GM18867 (cell line): Measurements from ENCODE around the gene FRMPD2.
"Not testable (repeated sequence)": the region's sequence is repeated elsewhere in the genome, so short reads cannot be mapped to it uniquely, and the experiment has no call there.

Experiments used
- ATAC-seq: cut with Tn5 transposase; IDR thresholded peaks from one replicate; pipeline ENCODE4 v1.9.1; 2021; ENCODE audit warnings: mild to moderate bottlenecking, moderate library complexity; ENCODE audit not compliant: unreplicated experiment

The FRMPD2 gene

DNA sequence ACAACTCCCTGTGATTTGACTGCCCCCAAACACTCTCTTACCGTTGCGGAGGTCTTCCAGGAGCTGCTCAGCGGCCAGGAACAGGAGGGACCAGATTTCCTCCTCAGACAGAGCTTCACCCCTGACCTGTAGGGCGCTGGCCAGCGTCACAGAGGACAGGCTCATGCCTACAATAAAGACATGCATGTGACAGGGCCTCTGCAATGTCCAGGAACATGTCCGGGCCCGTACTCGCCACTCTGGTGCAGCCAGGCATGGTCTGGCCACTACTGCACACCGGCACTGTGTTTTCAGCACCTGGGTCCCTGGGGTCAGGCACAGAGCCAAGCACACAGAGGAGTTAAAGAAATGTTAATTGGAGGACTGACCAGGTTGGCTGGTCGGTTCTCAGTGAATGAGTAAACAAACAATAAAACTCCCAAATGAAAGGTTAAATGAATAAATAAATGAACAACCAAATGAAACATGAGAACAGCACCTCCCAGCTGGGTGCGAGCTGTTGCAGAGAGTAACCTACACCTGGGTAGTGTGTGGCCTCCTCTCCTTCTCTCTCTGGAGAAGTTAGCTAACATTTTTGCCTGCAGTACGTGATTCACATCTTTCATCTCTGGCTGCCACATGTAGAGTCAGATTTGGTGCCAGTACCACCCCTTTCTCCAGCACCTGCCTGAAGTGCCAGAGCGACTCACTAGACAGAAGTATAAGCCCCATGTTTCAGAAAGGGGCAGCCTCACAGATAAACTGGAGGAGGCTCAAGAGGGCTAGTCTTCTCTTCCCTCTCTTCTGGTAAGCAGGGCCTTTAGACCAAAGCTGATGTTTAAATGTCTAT lies 22.8 kb downstream of the FRMPD2 start:
- no peak for ATAC-seq

DNA sequence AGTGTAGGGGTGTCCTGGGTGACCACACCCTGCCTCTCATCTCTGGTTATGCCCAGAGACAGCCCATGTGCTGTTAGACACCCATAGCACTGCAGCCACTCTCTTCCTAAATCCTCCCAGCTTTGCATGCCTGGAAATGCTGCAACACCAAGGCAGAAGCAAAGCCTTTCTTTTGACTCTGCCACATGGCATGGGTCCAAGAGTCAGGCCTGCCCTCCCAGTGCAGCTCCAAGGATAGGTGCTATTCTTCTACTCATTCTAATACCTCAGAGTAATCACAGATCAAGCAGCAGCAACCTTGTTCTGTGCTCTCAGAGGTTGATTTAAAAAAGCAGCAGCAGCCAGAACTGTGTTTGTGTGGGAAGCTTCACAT lies 23.4 kb downstream of the FRMPD2 start:
- ATAC-seq, result no peak

DNA sequence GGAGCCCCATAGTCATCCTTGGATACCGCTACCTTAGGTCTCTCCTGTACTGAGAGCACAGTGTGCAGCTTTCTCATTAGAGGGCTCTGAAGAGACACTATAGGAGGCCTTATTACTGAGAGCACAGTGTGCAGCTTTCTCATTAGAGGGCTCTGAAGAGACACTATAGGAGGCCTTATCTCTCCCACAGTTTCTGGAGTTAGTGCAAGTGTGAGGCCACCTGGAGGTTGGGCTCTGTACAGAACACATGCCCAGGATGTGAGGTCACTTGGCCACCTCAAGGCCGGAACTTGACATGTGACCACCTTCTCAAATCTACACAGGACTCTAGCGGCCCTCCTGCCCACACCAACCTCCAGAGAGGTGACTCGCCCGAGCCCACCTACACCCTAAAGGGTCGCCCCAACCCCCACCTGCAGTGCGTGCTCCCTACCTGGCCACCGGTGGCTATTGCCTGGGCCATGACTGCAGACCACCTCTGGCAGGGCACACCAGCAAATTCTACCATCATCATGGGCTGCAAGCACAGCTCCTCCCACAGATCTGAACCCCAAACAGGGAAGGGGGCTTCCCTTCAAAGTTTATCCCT lies 24.6 kb downstream of the FRMPD2 start:
- no peak for ATAC-seq

DNA sequence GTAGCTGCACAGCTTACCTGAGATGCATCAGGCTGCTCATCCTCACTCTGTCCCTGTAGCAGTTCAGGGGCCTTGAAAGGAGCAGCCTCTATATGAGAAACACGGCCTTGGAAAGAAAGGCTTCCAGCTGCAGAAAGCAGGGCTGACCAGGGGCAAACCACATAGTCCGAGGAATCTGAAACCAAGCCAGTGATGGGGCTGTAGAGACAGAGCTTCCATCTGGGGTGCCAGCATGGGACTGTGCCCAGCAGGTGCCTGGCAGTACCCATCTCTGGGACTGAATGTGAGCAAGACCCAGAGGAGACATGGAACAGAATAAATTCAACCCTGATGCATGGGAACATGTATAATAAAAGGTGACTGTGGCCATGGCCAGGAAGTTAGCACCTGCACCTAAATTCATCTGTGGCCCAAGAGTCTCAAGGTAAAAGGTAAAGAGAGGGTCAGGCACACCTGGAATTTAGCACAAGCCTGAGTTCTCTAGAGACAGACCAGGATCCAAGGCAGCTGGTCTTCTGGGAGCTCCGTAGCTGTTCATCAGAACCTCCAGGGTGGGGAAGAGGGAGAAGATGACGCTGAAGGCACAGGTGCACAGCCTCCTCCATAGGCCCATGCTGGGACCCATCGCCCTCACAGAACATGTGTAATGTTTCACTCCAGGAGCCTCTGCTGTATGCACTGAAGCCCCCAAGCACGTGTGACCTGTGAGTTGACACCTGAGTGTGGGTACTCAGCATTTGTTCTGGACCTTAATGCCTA lies 25.3 kb downstream of the FRMPD2 start:
- no peak for ATAC-seq

DNA sequence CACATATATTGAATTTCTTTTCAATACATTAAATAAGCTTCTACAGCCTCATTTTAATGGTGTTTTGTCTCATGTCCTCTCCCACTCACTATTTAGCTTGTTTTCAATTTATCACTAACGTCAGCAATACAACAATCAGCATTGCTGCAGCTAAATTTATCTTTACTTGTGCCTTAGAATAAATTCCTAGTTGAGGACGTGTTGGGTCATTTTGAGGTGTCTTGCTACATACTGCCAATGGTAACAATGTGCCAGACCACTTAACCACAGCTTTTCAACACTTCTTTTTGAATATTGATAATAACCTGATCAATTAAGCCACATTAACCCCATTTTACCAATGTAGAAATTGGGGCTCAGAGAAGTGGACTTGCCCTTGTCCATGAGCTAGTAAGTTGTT lies 26.0 kb downstream of the FRMPD2 start:
- no peak for ATAC-seq

DNA sequence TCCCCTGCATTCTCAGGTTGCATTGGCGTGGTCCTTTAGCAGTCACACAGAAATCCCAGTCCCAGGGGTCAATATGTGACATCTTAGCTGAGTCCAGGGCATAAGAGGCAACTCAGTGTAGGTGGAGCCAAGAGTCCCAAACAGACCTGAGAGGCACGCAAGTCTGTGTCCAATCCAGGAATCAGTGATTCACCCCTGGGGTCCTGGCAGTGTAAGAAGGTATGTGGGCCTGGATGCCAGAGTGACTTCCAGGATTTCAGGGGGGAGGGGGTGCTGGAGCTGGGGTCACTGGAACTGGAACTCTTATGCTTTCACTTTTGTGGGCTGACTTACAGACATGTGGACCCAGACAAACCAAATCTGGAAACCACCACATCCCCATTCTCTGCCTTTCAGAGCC lies 26.8 kb downstream of the FRMPD2 start:
- no peak for ATAC-seq

DNA sequence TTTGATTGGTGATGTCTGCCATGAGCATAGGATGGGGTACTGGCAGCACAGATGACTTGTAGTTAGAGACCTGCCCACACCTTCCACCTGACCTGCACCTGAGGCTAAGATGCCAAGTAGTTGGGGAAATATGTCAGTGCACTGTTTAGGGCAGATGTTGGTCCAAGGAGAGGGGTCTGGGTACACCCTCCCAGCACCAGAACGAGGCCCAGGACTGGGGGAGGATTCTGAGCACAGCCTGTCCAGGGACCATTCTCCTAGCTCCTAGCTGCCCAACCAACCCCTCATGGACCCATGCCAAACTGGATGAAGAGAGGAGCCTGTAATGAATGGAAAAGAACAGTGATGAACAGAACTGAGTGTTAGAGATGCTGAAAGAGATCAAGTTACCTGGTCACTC lies 28.0 kb downstream of the FRMPD2 start:
- no peak for ATAC-seq

DNA sequence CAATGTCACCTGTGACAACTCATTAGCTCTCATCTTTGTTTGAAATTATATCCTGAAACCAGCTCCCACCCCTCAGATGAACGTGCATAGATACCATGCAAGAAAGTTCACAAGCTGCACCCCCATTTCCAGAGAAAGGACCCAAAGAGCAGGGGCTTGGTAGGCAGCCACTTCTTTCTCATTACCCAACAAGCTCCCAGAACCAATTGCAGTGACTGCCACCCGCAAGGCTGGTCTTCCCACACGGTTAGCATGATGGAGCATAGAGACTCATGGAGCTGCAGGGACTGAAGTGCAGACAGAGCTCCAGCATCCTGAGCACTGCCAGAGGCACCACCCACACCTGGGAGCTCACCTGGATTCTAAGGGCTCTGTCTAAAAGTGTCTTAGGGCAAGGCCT lies 28.5 kb downstream of the FRMPD2 start:
- no peak for ATAC-seq

DNA sequence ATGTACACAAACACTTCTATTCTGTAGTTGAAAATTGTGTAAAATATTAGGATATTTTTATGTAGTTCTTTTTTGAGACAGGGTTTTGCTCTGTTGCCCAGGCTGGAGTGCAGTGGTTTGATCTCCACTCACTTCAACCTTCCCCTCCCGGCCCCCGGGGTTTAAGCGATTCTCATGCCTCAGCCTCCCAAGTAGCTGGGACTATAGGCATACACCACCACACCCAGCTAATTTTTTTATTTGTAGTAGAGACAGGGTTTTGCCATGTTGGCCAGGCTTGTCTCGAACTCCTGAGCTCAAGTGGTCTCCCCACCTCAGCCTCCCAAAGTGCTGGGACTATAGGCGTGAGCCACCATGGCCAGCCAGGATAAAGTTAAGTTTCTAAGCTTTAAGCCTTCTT lies 30.6 kb downstream of the FRMPD2 start:
- ATAC-seq, result not testable (repeated sequence)

DNA sequence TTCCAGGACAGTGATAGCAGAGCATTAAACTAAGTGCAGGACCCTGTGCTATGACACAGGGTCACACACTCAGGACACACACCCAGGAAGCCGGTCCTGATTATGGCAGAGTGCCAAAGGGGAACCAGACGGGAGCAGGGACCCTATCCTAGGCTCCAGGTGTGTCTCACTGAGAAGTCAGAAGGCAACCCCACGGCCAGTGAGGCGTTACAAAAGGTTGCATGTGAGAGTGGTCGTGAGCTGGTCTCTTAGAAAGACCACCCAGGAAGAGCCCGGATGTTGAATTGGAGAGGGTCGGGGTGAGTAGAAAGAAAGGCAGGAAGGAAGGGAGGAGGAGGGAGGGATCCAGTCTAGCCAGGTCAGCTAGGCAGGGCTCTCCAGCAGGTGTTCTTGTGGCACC lies 31.0 kb downstream of the FRMPD2 start:
- ATAC-seq, result no peak

DNA sequence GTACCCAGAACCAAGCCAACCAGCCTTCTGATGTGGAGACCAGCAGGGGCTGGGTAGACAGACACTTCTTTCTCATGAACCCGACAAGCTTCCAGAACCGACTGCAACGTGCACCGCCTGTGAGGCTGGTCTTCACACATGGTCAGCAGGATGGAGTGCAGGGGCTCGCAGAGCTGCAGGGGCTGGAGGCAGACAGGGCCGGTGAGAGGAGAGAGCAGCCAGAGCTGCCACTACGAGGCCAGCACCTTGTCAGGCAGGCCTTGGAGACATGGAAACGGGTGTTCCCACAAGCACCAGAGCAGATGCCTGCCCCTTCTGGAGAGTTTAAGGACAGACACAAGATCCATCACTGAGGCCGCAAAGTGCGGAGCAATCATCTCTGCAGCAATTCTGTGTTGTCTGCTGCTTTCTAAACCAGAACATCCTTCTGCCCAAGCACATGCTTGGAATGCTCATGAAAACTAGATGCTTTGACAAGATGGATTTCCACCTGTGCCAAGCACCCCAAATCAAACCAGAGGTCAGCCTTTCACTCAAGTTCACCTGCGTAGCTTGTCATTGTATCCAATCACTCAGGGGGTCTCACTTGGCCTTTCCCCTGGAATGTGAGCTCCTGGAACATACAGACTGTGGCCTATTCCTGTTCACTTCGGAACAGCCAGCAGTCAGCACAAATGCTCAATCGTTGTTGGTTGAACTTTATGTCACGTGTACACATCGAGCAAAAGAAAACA lies 32.2 kb downstream of the FRMPD2 start:
- ATAC-seq, result no peak

DNA sequence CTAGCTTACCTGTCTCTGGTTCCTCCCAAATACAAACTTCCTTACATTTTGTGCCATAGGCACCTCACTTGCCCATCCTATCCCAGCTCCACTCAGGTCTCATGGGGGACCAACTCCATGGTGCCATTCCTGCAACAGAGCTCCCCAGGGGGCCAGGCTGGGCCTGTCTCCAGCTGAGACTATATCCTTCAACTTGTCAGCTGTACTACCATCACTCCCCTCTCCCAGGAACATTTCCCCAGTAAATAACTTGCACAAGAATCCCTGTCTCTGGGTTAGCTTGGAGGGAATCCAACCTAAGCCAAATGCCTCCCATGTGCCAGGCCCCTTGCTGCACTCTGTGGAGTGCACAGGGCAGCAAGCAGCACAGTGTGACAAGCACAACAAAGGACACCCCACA lies 33.2 kb downstream of the FRMPD2 start:
- ATAC-seq, result no peak

DNA sequence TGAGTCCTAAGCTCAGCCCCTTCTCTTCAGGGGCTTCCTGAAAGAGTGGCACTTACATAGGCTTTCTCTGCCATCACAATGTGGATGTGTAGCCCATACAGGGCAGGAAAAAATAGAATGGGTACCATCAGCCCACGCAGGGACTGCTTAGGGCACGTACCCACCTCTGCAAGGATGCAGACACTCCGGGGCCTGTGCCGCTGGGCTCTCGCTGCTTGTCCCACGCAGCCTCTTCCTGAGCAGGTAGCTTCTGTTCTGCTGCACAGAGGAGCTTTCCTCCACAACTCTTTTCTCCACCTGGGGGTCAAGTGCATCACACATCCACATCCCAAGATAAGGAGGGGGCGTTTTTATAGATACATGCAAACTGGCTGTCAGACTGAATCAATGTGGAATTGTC lies 34.3 kb downstream of the FRMPD2 start:
- ATAC-seq, result no peak

DNA sequence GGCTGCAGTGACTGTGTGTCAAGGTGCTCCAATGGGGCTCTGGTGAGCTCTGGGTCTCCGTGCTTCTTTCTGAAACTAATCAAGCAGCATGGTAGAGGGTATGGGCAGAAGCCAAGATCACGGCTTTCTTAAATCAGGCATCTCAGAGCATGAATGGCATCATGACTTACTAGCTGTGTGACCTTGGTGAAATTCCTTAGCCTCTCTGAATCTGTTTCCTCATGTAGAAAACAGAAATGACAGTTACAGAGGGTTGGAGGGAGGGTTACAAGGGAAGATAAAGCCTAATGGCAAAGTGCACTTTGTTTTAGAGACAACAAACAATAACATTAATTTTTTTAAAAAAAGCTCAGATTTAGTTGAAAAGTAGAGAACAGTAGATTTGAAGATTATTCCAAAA lies 34.9 kb downstream of the FRMPD2 start:
- ATAC-seq, result no peak

DNA sequence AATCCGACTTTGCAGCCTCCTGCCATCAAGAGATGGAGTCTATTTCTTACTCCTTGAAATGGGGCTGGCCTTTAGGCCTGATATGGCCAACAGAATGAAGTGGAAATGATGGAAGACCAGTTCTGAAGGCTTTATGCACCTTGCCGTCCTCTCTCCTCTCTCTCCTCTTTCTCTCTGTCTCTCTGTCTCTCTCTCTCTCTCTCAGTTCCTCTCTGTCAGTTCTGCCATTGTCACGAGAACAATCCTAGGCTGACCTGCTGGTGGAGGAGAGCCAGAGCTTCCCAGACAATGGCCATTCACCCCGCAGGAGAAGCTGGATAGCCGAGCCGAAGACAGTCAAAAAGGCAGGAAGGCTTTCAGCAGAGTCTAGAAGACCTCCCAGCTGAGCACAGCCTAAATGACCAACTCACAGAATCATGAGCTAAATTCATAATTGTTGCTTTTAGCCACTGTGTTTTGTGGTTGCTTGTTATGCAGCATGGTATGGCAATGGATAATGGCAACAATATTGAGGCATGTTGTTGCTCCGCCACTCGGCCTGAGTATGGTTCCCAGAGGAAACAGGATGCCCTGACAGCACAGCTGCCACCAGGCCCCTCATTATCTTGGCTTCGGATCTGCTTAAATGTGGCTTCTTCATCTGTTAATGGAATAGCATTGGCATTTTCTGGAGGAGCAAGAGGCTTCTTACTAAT lies 35.5 kb downstream of the FRMPD2 start:
- ATAC-seq, result no peak

DNA sequence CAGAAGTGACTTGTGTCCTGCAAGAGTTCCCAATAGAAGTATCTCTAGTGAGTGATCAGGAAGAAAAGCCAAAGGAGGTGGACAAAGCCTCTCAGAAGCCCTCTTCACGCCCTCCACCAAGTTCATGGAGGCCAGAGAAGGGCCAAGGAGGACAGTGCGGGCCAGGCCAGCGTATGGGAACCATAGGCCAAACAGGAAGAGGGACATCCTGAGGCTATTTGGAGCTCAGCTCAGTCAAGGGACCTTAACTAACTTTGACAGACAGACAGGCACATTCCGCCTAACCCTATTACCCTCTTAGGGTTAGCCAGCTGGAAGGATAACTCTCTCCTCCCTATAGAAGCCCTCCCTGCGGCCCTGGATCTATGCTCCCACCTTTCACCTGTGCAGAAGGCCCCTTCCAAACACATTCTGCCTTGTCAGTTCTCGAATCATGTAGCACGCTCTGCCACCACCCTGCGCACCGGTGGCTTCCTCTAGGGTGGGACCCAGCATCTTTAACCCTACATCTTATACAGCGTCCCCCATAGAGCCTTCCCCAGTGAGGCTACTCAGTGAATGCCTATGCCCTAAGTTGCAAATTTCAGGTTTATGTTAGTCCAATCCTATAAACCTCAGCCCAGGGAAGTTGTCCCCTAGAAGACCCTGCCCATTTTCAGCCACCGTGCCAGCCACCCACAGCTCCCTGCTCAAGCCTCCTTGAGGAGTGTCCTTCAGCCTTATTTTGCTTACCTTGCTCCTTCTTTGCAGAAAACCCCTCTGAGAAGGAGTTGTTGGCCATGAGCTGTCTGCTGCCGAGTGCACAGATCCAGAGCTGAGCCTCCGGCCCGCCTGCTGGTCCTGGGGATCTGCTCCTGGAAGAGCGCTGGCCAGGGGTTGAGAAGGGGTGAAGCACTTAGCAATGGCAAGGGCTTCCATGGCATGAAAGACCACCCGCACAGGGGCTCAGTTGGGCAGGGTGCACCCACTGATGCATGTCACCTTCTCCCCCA lies 36.9 kb downstream of the FRMPD2 start:
- ATAC-seq, result no peak

DNA sequence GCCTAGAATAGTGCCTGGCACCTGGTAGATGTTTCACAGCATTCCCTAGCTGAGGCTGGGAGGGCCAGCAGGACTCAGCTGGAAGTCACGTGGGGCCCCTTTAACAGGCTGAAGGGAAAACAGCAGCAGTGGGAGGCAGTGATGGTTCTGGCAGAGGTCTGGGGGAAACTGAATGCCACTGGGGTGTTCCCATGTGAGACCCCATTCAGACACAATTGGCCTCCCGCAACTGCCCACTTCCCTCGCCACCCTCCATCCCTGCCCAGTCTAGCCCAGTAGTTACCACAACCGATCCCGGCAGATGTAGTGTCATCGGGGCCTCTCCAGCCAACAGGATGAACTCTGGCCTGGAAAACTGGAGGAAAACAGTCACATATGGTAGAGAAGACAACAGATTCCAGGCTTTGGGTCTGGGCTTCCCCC lies 38.3 kb downstream of the FRMPD2 start:
- ATAC-seq, result no peak

DNA sequence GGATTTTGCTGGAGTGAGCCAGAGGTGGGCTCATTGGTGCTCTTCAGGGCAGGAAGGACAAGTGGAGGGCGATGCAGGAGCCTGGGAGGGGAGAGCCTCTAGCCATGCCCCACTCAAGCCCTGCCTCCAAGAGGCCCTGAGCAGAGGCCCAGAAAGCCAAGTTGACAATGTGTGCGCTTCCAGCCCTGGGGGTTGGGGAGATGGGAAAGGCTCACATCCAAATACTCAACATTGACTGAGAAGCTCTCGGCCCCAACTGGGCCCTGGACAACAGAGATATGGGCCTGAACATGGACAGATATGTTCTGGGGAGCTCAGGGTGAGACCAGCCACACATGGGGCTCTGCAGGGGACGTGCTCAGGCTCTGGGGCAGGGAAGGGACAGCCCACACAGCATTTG lies 39.0 kb downstream of the FRMPD2 start:
- ATAC-seq, result no peak

DNA sequence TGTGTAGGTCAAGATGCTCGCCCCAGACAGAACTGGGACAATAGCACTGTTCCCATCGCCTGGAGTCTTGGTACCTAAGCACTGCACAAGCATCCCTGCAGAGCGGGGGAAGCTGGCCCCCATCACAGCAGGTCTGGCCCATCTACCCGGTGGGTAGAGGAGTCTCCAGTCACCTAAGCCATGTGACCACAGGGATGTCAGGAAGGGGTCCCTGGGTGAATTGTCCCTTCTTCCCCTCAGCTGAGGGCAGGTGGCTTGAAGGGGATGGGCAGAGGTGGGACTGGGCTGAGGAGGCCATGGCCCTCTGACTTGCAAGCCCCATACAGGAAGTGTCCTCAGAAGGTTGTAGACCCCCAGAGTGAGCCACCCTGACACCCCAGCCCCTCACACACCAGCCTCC lies 39.7 kb downstream of the FRMPD2 start:
- ATAC-seq, result no peak

DNA sequence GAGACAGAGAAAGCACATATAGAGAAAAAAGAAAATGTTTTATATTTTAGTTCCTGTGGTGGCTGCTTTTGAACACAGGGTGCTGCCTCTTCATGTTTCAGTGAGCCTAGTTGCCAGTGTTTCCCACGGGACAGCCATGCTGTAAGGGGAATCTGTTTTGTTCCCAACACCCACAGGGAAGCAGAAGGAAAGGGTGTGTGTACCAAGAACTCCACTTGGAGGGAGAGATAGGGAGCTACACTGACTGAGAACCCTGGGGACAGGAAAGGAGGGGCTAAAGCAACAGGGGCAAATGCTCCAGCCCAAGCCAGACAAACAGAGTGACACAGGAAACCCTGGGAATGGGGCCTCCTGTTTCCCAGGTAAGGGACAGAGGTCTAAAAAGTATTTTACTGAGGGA lies 40.2 kb downstream of the FRMPD2 start:
- ATAC-seq, result no peak
